Activated CD8-positive, alpha-beta T cell treated with anti-CD3 and anti-CD28 coated beads for 36 hours (primary cell): ENCODE results near the gene FBXL5. TPM values are rescaled to one million over a fixed set of nuclear protein-coding genes. Genes with fewer than 3 reads are reported as not detected.

Experiments used
- ATAC-seq: fragments of 200-7000 bp; cut with Tn5 transposase; one replicate; pipeline ENCODE4 v1.10.0; 2021; ENCODE audit warnings: mild to moderate bottlenecking, moderate library complexity
- CTCF ChIA-PET: fragments of 350-600 bp; sonication (Branson Sonifier 250); formaldehyde crosslinking; loops from one replicate; lab custom pipeline; 2021; ENCODE audit warnings: antibody characterized with exemption; lab: Charles Lee
- POLR2A ChIA-PET: fragments of 350-600 bp; sonication (Branson Sonifier 250); formaldehyde crosslinking; loops from one replicate; lab custom pipeline; 2021; ENCODE audit warnings: antibody characterized with exemption; lab: Charles Lee
- DNase-seq: peaks from one replicate; pipeline ENCODE4 v3.0.0-alpha.2; 2020
- H3K27ac Mint-ChIP-seq: one replicate; pipeline ENCODE4 v1.8.0; 2021; ENCODE audit warnings: mild to moderate bottlenecking, mixed read lengths
- H3K27me3 Mint-ChIP-seq: one replicate; pipeline ENCODE4 v1.8.0; 2021; ENCODE audit warnings: mixed read lengths
- H3K36me3 Mint-ChIP-seq: one replicate; pipeline ENCODE4 v1.8.0; 2021; ENCODE audit warnings: low read depth, mixed read lengths
- H3K4me1 Mint-ChIP-seq: one replicate; pipeline ENCODE4 v1.8.0; 2021; ENCODE audit warnings: low read depth, mixed read lengths
- H3K4me3 Mint-ChIP-seq: one replicate; pipeline ENCODE4 v1.8.0; 2021; ENCODE audit warnings: mild to moderate bottlenecking, moderate library complexity, mixed read lengths
- H3K9me3 Mint-ChIP-seq: one replicate; pipeline ENCODE4 v1.8.0; 2021; ENCODE audit warnings: mixed read lengths
- CTCF ChIP-seq: fragments of 200-600 bp; IDR thresholded peaks from one replicate; pipeline ENCODE4 v1.8.0; 2022; ENCODE audit warnings: antibody characterized with exemption, mild to moderate bottlenecking
- intact Hi-C: fragments of 100-400 bp; cut with micrococcal nuclease; formaldehyde crosslinking; loops from one replicate; pipeline ENCODE4 v1.10.0; 2022
- total RNA-seq, 2 experiments: library from RNA; stranded (reverse); gene quantifications; one replicate each; pipeline ENCODE4 v1.2.3, GENCODE V29; 2021

Gene FBXL5
- total RNA-seq, 2 experiments from 2014 or later: 27.5 to 32.2 TPM

- Mint-ChIP-seq H3K27ac (no peak overlapping the region), H3K27me3 (no peaks in the 10 kb centered on the region), H3K4me1 (no peaks in the 10 kb centered on the region), H3K36me3 (no peaks in the 10 kb centered on the region), H3K9me3 (no peaks in the 10 kb centered on the region), H3K4me3 (no peak overlapping the region)
- DNase-seq: no peak
- ATAC-seq: no peak
- intact Hi-C loops: no loop called here
- no peak for TF ChIP-seq CTCF
- ChIA-PET POLR2A (no interaction called here), CTCF (no interaction called here)
Observed at GRCh38 chr4:15558561-15558960, 96.6 kb downstream of the FBXL5 start.

- POLR2A ChIA-PET: no interaction called here
- no peak for TF ChIP-seq CTCF
- Mint-ChIP-seq H3K36me3 (no peaks in the 10 kb centered on the region), H3K27me3 (no peaks in the 10 kb centered on the region), H3K4me3 (no peak overlapping the region), H3K9me3 (no peaks in the 10 kb centered on the region), H3K27ac (no peak overlapping the region), H3K4me1 (peaks cover 2% of the 10 kb centered on the region)
- intact Hi-C loops: no loop called here
- DNase-seq (no peak), ATAC-seq (no peak)
- CTCF ChIA-PET: no interaction called here
Observed at GRCh38 chr4:15557786-15558550, 97.2 kb downstream of the FBXL5 start.

GRCh38 chr4:15556511-15557092, 98.6 kb downstream of the FBXL5 start:
- no peak overlapping the region for H3K27ac Mint-ChIP-seq

More at GRCh38 chr4:15556511-15557092, 98.6 kb downstream of the FBXL5 start:
- no peak for ATAC-seq
- ChIA-PET POLR2A (no interaction called here), CTCF (no interaction called here)
- no peaks in the 10 kb centered on the region for H3K27me3 Mint-ChIP-seq
- peaks cover 2% of the 10 kb centered on the region for H3K4me1 Mint-ChIP-seq
- intact Hi-C loops: no loop called here
- no peaks in the 10 kb centered on the region for H3K9me3 Mint-ChIP-seq
- H3K36me3 Mint-ChIP-seq: no peaks in the 10 kb centered on the region
- TF ChIP-seq CTCF: no peak
- no peak overlapping the region for H3K4me3 Mint-ChIP-seq
- DNase-seq: no peak

Other genes with a start within 250 kb of the FBXL5 start
- not detected for gene C1QTNF7, start 227.3 kb downstream of the FBXL5 start, total RNA-seq
- gene CC2D2A, start 185.5 kb downstream of the FBXL5 start, total RNA-seq: not detected
- gene FAM200B, start 26.5 kb upstream of the FBXL5 start, total RNA-seq: 10 to 100 TPM in 1 of 2 experiments, 1 to 10 TPM in 1; 8.9 to 11.1 TPM
- gene BST1, start 47.7 kb upstream of the FBXL5 start, total RNA-seq: under 1 TPM; 0.20 to 0.65 TPM
- 10 to 100 TPM; 24.3 to 25.6 TPM for gene CD38, start 123.0 kb upstream of the FBXL5 start, total RNA-seq